ENCODE results near the gene GOSR1.
"Not testable (repeated sequence)": the region's sequence is repeated elsewhere in the genome, so short reads cannot be mapped to it uniquely, and the experiment has no call there.

Gene GOSR1

DNA sequence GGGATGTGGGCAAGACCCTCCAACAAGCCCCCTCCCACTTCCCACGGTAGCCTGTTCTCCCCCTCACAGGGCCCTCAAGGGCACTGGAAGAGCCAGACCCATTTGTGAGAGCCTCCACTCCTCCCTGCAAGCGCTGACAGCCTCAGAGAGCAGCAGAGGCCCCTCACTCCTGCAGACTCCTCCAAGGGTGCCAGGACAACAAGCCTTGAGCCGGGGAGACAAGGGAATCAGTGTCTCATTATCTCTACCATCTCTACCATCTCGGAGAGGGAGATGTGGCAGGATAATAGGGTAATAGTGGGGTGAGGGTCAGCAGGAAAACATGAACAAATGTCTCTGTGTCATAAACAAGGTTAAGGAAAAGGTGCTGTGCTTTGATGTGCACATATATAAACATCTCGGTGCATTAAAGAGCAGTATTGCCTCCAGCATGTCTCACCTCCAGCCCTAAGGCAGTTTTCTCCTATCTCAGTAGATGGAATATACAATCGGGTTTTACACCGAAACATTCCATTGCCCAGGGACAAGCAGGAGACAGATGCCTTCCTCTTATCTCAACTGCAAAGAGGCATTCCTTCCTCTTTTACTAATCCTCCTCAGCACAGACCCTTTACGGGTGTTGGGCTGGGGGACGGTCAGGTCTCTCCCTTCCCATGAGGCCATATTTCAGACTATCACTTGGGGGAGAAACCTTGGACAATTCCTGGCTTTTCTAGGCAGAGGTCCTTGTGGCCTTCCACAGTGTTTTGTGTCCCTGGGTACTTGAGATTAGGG, 86.1 kb downstream of the GOSR1 start:
- not testable (repeated sequence) for DNase-seq (ENCODE audit: low read depth)

DNA sequence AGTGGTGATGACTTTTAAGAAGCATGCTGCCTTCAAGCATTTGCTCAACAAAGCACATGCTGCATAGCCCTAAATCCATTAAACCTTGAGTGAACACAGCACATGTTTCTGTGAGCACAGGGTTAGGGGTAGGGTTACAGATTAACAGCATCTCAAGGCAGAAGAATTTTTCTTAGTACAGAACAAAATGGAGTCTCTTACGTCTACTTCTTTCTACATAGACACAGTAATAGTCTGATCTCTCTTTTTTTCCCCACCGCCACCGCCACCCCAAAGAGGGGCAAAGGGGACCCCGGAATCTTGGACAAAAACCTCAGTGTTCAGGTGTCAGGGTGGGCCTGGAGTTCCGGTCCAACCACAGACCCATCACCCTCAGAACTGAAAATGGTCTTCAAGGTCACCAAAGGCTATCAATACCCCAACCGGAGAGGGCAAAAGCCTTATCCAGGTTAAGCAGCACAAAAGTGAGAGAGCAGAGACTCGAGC, 86.7 kb downstream of the GOSR1 start:
- not testable (repeated sequence) for DNase-seq (ENCODE audit: low read depth)

DNA sequence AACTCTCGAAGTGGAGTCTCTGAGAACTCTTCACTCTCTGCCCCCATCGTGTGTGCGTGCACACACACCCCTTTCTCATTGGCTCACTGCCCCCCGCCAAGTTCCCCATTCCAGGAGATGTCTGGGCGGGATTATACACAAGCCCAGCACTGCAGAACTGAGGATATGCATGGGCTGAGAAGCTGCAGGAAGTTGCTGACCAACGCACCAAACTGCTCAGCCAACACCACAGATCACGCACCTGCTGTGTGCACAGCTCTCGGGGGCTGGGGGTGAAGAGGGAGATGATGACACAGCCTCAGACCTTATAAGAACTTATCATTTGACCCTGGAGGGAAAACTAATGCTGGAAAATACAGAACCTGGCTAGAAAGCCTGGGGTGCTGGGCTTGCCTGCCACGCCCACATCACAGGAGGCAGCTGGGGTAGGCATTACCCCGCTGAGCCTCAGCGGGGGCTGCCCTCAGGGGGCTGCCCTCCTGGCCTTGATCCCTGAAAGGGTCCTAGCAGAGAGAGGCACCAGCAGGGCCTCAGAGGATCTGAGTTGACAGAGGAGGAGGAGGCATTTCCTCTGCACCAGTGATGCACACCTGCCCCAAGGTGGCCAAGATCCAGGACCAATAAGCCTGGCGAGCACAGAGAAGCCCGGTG, 87.3 kb downstream of the GOSR1 start:
- not testable (repeated sequence) for DNase-seq (ENCODE audit: low read depth)

GRCh38 chr17:30565073-30565935, 88.1 kb downstream of the GOSR1 start:
- DNase-seq (ENCODE audit: low read depth) = peak; percentile 24

- not testable (repeated sequence) for DNase-seq (ENCODE audit: low read depth)
Observed at GRCh38 chr17:30566104-30566503, 88.9 kb downstream of the GOSR1 start.

- DNase-seq (ENCODE audit: low read depth) = peak; percentile 9
Observed at GRCh38 chr17:30566516-30567225, 89.5 kb downstream of the GOSR1 start.

- DNase-seq (ENCODE audit: low read depth) = no peak
Observed at GRCh38 chr17:30567231-30568116, 90.3 kb downstream of the GOSR1 start.

- no peak for DNase-seq (ENCODE audit: low read depth)
Observed at GRCh38 chr17:30568117-30568430, 90.9 kb downstream of the GOSR1 start.

- DNase-seq (ENCODE audit: low read depth) = not testable (repeated sequence)
Observed at GRCh38 chr17:30569531-30570175, 92.4 kb downstream of the GOSR1 start.

DNA sequence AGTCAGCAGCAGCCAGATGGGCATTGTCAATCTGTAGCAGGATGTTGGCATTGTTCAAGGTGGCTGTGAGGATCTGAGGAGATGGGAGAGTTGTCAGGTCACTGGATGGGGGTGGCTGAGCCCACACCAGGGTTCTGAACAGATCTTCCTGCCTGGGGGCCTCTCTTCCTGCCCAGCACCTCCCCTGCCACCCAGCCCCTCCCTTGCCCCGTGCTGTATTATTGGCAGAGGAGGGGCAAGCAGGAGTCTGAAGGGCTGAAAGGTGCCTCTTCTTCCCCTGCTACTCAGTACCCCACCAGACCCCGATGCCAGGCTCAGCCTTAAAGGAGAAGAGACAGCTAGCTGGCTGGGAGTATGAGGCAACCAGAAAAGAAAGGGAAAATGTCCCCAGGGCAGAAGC, 93.0 kb downstream of the GOSR1 start:
- DNase-seq (ENCODE audit: low read depth) = no peak

- no peak for DNase-seq (ENCODE audit: low read depth)
Observed at GRCh38 chr17:30570596-30571265, 93.5 kb downstream of the GOSR1 start.

DNA sequence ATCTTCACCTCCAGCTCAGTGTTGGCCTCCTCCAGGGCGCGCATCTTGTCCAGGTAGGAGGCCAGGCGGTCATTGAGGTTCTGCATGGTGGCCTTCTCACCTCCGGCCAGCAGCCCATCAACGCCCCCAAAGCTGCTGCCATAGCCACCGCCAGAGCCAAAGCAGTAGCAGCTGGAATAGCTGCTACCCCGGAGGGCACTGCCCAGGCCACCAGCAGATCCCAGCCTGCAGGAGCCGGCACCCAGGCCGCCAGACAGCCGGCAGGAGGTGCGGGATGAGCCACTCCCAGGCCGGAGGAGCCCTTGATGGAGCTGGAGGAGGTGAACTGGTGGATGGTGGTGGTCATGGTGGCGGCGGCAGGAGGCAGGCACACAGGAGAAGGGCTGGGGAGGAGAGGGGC, 94.2 kb downstream of the GOSR1 start:
- not testable (repeated sequence) for DNase-seq (ENCODE audit: low read depth)

- DNase-seq (ENCODE audit: low read depth) = no peak
Observed at GRCh38 chr17:30571921-30572320, 94.7 kb downstream of the GOSR1 start.

- DNase-seq (ENCODE audit: low read depth) = not testable (repeated sequence)
Observed at GRCh38 chr17:30572651-30573554, 95.7 kb downstream of the GOSR1 start.

- no peak for DNase-seq (ENCODE audit: low read depth)
Observed at GRCh38 chr17:30573603-30574175, 96.5 kb downstream of the GOSR1 start.

DNA sequence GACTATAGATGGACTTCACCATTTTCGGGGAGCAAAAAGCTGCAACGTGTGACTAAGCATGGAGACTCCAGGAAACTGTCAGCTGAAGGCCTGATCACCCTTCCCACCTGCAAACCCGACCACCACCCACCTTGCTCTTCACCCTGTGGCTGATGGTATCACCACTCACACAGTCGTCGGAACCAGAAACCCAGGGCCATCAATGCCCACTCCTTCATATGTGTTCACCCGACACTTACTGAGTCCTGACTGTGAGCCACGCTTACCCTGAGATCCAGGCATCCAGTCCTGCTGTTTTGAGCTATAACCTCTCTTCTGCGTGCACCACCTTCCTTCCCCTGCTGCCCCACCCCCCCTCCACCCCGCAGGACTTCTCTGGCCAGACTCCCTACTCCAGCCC, 97.1 kb downstream of the GOSR1 start:
- not testable (repeated sequence) for DNase-seq (ENCODE audit: low read depth)

- not testable (repeated sequence) for DNase-seq (ENCODE audit: low read depth)
Observed at GRCh38 chr17:30574806-30575205, 97.6 kb downstream of the GOSR1 start.

GRCh38 chr17:30575648-30576325, 98.6 kb downstream of the GOSR1 start:
- DNase-seq (ENCODE audit: low read depth) = not testable (repeated sequence)

All from EH (cell line).